Measurements from ENCODE around the gene RARS1. TPM values are rescaled to one million over a fixed set of nuclear protein-coding genes. Genes with fewer than 3 reads are reported as not detected.

The RARS1 gene
- total and polyA plus RNA-seq, 2 experiments from 2014 or later: 56.2 to 187 TPM

DNA sequence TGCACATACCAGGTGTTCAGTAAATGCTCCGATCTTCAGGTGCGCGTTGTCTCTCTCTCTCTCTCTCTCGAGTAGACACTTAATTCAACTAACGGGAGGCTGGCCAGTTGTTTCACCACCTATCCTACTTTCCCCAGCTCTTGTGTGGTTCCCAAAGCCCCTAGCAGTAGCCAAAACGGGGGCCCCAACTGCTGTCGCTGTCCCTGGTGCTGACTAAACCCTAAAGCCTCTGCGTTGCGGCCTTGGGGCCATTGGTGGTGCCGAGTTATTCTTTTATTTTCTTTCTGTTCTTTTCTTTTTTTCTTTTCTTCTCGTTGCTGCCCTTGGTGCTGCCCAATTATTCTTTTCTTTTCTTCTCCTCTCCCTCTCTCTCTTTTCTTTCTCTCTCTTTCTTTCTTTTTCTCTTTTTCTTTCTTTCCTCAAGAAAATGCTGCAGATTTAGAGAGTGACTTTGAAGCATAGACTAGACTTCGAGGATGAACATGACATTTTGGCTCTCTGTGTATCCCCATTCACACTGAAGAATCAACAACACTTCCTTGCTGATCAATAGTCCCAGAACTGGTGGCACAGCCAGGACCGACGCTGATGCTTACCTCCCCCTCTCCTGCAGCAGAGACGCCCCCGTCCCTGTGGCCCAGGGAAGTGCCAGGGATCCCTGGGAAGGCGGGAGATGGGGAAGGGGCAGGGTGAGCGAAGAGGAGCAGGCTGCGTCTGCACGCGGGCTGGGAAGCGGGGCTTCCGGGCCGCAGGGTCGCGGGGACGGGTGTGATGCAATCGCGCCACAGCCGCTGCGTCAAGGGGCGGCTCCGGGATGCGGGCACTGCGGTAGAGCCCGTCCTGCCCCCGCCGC, 42.5 kb downstream of the RARS1 start, which contains the start of gene FBLL1:
Gene FBLL1, plus strand, starts transcription at position 785 of the 853 bp plus-strand sequence. CDS start 200 bp downstream, outside the sequence.
- Histone ChIP-seq H3K4me3 (peak within 1 kb of the TSS; percentile 39), H3K4me2 (peak within 1 kb of the TSS; percentile 91), H3K79me2 (no peaks in the 10 kb centered on the region), H3K27ac (no peak within 1 kb of the TSS), H2AFZ (peak within 1 kb of the TSS; percentile 60), H4K20me1 (ENCODE audit: insufficient read depth, poor library complexity, severe bottlenecking) (no peaks in the 10 kb centered on the region), H3K36me3 (replicated peaks; ENCODE audit: insufficient read depth, low read depth) (no peaks in the 10 kb centered on the region), H3K9me2 (replicated peaks; ENCODE audit: insufficient read depth) (no peaks in the 10 kb centered on the region), H3K4me1 (ENCODE audit: insufficient read depth) (no peaks in the 10 kb centered on the region), H3K27me3 (peaks cover 19% of the 10 kb centered on the region), H3K9me3 (ENCODE audit: low read depth) (no peaks in the 10 kb centered on the region)
- 24% methylated on average over 22 of the region's 38 CpGs for WGBS (ENCODE audit: low lambda C conversion rate, missing lambda C conversion rate)
- TF ChIP-seq CTCF (IDR thresholded peaks at IDR 0.05; ENCODE audit: poor library complexity) (no peak), EZH2phosphoT487 (IDR thresholded peaks at IDR 0.05; ENCODE audit: low read depth, severe bottlenecking, unreplicated experiment) (no peak), EZH2 (IDR thresholded peaks at IDR 0.05; ENCODE audit: borderline replicate concordance) (no peak)
- peak; percentile 60 for DNase-seq (ENCODE audit: low spot score)

GRCh38 chr5:168529374-168530234, 43.3 kb downstream of the RARS1 start:
- TF ChIP-seq EZH2 (IDR thresholded peaks at IDR 0.05; ENCODE audit: borderline replicate concordance): no peak
- TF ChIP-seq CTCF (IDR thresholded peaks at IDR 0.05; ENCODE audit: poor library complexity): no peak
- no peak for TF ChIP-seq EZH2phosphoT487 (IDR thresholded peaks at IDR 0.05; ENCODE audit: low read depth, severe bottlenecking, unreplicated experiment)
- Histone ChIP-seq H3K9me3 (ENCODE audit: low read depth) (no peaks in the 10 kb centered on the region), H3K36me3 (replicated peaks; ENCODE audit: insufficient read depth, low read depth) (no peaks in the 10 kb centered on the region), H3K9me2 (replicated peaks; ENCODE audit: insufficient read depth) (no peaks in the 10 kb centered on the region), H3K4me2 (peak overlapping the region; percentile 91), H3K79me2 (no peaks in the 10 kb centered on the region), H2AFZ (peak overlapping the region; percentile 60), H4K20me1 (ENCODE audit: insufficient read depth, poor library complexity, severe bottlenecking) (no peaks in the 10 kb centered on the region), H3K4me1 (ENCODE audit: insufficient read depth) (no peaks in the 10 kb centered on the region), H3K27me3 (peaks cover 19% of the 10 kb centered on the region), H3K4me3 (peak overlapping the region; percentile 39), H3K27ac (no peak overlapping the region)
- DNase-seq (ENCODE audit: low spot score): peak; percentile 18
- WGBS (ENCODE audit: low lambda C conversion rate, missing lambda C conversion rate): 69% methylated on average over 43 of the region's 125 CpGs

GRCh38 chr5:168530621-168531150, 44.4 kb downstream of the RARS1 start:
- no peak overlapping the region for H3K4me2 ChIP-seq
- 85% methylated on average over 4 of the region's 4 CpGs for WGBS (ENCODE audit: low lambda C conversion rate, missing lambda C conversion rate)

More at GRCh38 chr5:168530621-168531150, 44.4 kb downstream of the RARS1 start:
- H3K9me2 ChIP-seq (replicated peaks; ENCODE audit: insufficient read depth): no peaks in the 10 kb centered on the region
- H3K79me2 ChIP-seq: no peaks in the 10 kb centered on the region
- H3K36me3 ChIP-seq (replicated peaks; ENCODE audit: insufficient read depth, low read depth): no peaks in the 10 kb centered on the region
- no peaks in the 10 kb centered on the region for H3K4me1 ChIP-seq (ENCODE audit: insufficient read depth)
- H4K20me1 ChIP-seq (ENCODE audit: insufficient read depth, poor library complexity, severe bottlenecking): no peaks in the 10 kb centered on the region
- no peak overlapping the region for H3K4me3 ChIP-seq
- no peak overlapping the region for H2AFZ ChIP-seq
- H3K9me3 ChIP-seq (ENCODE audit: low read depth): no peaks in the 10 kb centered on the region
- H3K27me3 ChIP-seq: peaks cover 19% of the 10 kb centered on the region
- DNase-seq (ENCODE audit: low spot score): no peak
- no peak for TF ChIP-seq CTCF (IDR thresholded peaks at IDR 0.05; ENCODE audit: poor library complexity)
- H3K27ac ChIP-seq: no peak overlapping the region
